ENCODE data around the gene CEBPA. TPM values are rescaled to one million over a fixed set of nuclear protein-coding genes. Genes with fewer than 3 reads are reported as not detected.
"Not testable (repeated sequence)": the region's sequence is repeated elsewhere in the genome, so short reads cannot be mapped to it uniquely, and the experiment has no call there.

The CEBPA gene
- total RNA-seq, 1 donor from 2014 or later: 2.3 TPM

GRCh38 chr19:33303791-33304345, 1.5 kb upstream of the CEBPA start:
- no peak for DNase-seq (ENCODE audit: low spot score)
- intact Hi-C loops (cut with DNase I): loop anchor here (5.0 kb wide), 2 partner anchors 88 to 103 kb away; no protein-coding TSS in a partner anchor

GRCh38 chr19:33302974-33303790, 848 bp upstream of the CEBPA start:
- intact Hi-C loops (cut with DNase I): loop anchor here (1.0 to 5.0 kb wide), 3 partner anchors 70 to 104 kb away; partner anchors contain the start of gene CEBPG
- no peak for DNase-seq (ENCODE audit: low spot score)

GRCh38 chr19:33301900-33302174, 497 bp downstream of the CEBPA start:
- DNase-seq (ENCODE audit: low spot score): no peak
- intact Hi-C loops (cut with DNase I): loop anchor here (1.0 to 5.0 kb wide), 3 partner anchors 71 to 105 kb away; partner anchors contain the start of gene CEBPG

DNA sequence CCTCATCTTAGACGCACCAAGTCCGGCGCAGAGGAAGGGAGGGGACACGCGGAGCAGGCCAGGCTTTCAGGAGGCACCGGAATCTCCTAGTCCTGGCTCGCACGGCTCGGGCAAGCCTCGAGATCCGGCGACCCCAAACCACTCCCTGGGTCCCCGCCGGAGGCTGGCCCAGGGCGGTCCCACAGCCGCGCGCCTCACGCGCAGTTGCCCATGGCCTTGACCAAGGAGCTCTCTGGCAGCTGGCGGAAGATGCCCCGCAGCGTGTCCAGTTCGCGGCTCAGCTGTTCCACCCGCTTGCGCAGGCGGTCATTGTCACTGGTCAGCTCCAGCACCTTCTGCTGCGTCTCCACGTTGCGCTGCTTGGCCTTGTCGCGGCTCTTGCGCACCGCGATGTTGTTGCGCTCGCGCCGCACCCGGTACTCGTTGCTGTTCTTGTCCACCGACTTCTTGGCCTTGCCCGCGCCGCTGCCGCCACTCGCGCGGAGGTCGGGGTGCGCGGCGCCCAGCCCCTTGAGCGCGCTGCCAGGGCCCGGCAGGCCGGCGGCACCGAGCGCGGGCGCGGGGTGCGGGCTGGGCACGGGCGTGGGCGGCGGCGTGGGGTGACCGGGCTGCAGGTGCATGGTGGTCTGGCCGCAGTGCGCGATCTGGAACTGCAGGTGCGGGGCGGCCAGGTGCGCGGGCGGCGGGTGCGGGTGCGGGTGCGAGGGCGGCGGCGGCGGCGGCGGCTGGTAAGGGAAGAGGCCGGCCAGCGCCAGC, 1.0 kb downstream of the CEBPA start:
- intact Hi-C loops (cut with DNase I): loop anchor here (5.0 kb wide), 2 partner anchors 91 to 106 kb away; no protein-coding TSS in a partner anchor
- no peak for DNase-seq (ENCODE audit: low spot score)

- peak; percentile 72 for DNase-seq (ENCODE audit: low spot score)
- intact Hi-C loops (cut with DNase I): loop anchor here (5.0 kb wide), 2 partner anchors 91 to 106 kb away; no protein-coding TSS in a partner anchor
Measured at GRCh38 chr19:33300894-33301143, 1.5 kb downstream of the CEBPA start.

DNA sequence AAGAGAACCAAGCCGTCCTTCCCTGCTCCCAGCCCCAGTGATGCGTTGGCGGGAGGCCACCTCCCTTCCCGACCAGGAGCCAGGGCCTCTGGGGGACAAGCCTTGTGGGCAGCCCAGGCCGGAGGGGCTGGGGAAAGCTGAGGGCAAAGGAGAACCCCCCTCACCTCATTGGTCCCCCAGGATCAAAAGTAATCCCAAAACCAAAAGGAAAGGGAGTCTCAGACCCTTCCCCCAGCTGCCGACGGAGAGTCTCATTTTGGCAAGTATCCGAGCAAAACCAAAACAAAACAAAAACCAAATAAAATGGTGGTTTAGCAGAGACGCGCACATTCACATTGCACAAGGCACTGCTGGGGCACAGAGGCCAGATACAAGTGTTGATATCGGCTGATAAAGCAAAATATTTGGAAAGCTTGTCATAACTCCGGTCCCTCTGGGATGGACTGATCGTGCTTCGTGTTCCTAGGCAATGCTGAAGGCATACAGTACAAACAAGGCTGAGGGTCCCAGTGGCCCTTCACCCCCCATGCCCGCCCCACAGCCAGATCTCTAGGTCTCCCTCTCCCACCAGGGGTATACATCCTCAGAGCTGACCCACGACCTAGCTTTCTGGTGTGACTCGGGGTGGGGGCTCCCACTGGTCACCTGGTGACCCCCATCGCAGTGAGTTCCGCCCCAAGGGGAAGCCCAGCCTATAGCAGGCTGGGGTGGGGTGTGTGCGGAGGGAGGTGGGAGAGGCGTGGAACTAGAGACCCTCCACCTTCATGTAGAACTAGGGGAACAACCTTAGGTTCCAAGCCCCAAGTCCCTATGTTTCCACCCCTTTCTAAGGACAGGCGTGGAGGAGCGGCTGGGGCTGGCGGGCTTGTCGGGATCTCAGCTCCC, 2.1 kb downstream of the CEBPA start:
- intact Hi-C loops (cut with DNase I): loop anchor here (5.0 kb wide), 2 partner anchors 92 to 107 kb away; no protein-coding TSS in a partner anchor
- peak; percentile 73 for DNase-seq (ENCODE audit: low spot score)

GRCh38 chr19:33299051-33299688, 3.2 kb downstream of the CEBPA start:
- DNase-seq (ENCODE audit: low spot score): peak; percentile 70
- intact Hi-C loops (cut with DNase I): no loop called here

- DNase-seq (ENCODE audit: low spot score): peak; percentile 78
- intact Hi-C loops (cut with DNase I): no loop called here
Measured at GRCh38 chr19:33298146-33298911, 4.0 kb downstream of the CEBPA start.

- intact Hi-C loops (cut with DNase I): no loop called here
- DNase-seq (ENCODE audit: low spot score): peak; percentile 64
Measured at GRCh38 chr19:33297401-33298145, 4.8 kb downstream of the CEBPA start.

DNA sequence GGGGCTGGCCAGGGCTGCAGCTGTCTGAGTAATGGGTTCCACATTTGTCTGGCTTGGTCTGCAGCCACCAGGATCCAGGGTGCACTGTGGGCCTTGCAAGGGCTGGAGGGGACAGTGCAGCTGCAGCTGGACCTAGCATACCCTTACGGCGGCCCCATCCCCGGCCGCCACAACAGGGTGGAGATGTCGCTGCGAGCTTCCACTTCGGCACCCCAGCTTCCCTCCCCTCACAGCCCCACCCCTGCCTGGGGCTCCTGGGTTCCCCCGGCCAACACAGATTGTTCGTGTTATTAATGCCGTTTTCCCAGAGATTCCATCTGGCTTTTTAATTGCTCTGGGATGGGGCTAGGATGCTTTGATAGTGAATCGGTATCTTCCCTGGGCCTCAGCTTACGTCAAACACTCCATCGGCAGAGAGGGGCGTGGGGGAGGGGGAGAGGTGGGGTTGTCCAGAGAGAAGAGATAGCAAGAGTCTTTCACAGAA, 5.8 kb downstream of the CEBPA start:
- intact Hi-C loops (cut with DNase I): no loop called here
- peak; percentile 67 for DNase-seq (ENCODE audit: low spot score)

DNA sequence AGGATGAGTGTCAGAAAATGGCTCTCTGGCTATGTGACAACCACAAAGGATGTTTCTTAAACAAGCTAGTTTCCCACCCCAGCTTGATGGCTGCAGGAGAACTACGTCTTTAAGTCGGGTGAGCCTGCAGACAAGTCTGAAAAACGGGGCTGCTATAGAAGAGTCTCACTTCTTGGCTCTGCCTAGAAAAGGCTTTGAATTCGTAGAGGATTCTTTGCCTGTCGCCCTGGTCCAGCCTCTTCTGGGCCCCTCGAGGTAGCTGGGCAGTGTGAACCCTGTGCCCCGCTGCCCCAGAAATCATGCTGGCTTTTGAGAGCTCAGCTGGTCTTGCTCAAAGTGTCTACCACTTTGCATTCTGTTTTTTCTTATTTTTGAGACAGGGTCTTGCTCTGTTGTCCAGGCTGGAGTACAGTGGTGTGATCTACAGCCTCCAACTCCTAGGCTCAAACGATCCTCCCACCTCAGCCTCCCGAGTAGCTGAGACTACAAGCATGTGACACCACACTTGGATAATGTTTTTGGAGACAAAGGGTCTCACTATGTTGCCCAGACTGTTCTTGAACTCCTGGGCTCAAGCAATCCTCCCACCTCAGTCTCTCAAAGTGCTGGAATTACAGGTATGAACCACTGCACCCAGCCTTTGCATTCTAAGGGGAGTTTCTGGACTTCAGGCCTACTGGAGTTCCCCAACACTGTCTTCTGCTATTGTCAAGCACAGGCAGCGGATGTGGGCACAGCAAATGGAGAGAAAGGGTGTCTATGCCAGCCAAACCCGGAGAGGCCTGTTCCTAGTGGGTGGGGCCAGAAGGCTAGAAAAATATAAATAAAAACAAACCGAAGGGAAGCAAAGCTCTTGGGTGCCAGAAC, 6.5 kb downstream of the CEBPA start:
- intact Hi-C loops (cut with DNase I): no loop called here
- peak; percentile 57 for DNase-seq (ENCODE audit: low spot score)

DNA sequence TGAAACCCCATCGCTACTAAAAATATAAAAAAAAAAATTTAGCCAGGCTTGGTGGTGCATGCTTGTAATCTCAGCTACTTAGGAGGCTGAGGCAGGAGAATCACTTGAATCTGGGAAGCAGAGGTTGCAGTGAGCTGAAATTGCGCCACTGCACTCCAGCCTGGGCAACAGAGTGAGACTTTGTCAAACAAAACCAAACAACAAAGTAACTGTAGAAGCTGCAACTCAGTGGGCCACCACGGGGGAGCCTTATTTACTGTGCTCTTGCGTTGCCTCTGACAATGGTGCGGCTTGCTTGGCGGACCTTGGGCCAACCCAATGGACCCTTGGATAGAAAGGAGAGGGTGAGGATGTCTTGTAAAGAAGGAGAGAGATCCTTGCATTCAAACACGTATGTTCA, 7.3 kb downstream of the CEBPA start:
- intact Hi-C loops (cut with DNase I); DNase-seq (ENCODE audit: low spot score): not testable (repeated sequence)

GRCh38 chr19:33294058-33294798, 8.1 kb downstream of the CEBPA start:
- DNase-seq (ENCODE audit: low spot score): no peak
- intact Hi-C loops (cut with DNase I): no loop called here

- intact Hi-C loops (cut with DNase I): no loop called here
- DNase-seq (ENCODE audit: low spot score): no peak
Measured at GRCh38 chr19:33293255-33294057, 8.9 kb downstream of the CEBPA start.

DNA sequence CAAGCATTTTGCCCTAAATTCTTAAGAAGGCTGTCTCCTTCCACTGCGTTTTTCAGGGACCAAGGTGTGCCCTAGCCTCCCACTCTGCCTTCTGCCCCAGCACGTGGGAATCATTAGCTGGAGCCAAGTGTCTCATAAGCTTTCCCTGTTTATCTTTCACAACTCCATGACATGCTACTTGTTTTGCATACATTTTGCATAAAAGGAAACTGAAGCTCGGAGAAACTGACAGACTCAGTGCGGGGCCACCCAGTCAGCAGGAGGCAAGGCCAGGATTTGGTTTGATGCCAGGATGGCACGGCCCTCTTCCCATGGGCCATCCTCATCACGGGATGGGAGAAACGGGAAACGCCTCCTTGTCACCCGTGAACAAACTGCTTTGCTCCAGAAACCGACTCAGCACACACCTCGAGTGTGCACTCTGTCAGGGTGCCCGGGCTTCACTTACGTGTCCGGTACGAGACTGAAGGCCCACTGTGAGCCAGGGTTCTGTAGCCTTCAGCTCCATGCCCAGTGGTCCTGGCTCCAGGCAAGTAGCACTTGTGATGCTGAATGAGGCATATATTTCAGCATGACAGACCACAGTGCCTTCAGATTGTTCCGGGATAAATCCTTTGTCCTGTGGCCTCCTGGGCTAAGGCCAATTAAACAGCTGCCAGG, 9.6 kb downstream of the CEBPA start:
- no peak for DNase-seq (ENCODE audit: low spot score)

More for the DNA sequence above, 9.6 kb downstream of the CEBPA start:
- intact Hi-C loops (cut with DNase I): no loop called here
